DOHH2 (cell line): ENCODE results near the gene NEURL1.

Source experiments
- H3F3A ChIP-seq: fragments of 200-600 bp; sonication (generic), shearing (Covaris generic); 2 replicates; pipeline ENCODE4 v1.6.0; 2016; ENCODE audit warnings: antibody characterized with exemption, mild to moderate bottlenecking; ENCODE audit not compliant: control insufficient read depth, insufficient read depth
- H3K27ac ChIP-seq: fragments of 200-600 bp; sonication (generic); 2 replicates; pipeline ENCODE4 v1.5.1; 2014; ENCODE audit warnings: low read depth, mild to moderate bottlenecking, low read length, moderate library complexity
- H3K27me3 ChIP-seq: fragments of 200-600 bp; sonication (generic); 2 replicates; pipeline ENCODE4 v1.6.1; 2014; ENCODE audit warnings: mild to moderate bottlenecking, low read length, mixed read lengths; ENCODE audit not compliant: control insufficient read depth
- H3K36me3 ChIP-seq: fragments of 200-600 bp; sonication (generic); 2 replicates; pipeline ENCODE4 v1.6.1; 2014; ENCODE audit warnings: mild to moderate bottlenecking, low read length, moderate library complexity, mixed read lengths; ENCODE audit not compliant: control insufficient read depth
- H3K4me1 ChIP-seq: fragments of 200-600 bp; sonication (generic); 2 replicates; pipeline ENCODE4 v1.6.1; 2014; ENCODE audit warnings: mild to moderate bottlenecking, low read length, mixed read lengths; ENCODE audit not compliant: control insufficient read depth
- H3K4me2 ChIP-seq: fragments of 200-600 bp; sonication (generic); 2 replicates; pipeline ENCODE4 v1.6.0; 2014; ENCODE audit warnings: mild to moderate bottlenecking, low read length, moderate library complexity
- H3K4me3 ChIP-seq: fragments of 200-600 bp; sonication (generic); 2 replicates; pipeline ENCODE4 v1.5.1; 2014; ENCODE audit warnings: mild to moderate bottlenecking, low read length, mixed read lengths
- H3K79me2 ChIP-seq: fragments of 200-600 bp; sonication (generic); 2 replicates; pipeline ENCODE4 v1.6.1; 2014; ENCODE audit warnings: mild to moderate bottlenecking, low read length, mixed read lengths; ENCODE audit not compliant: control insufficient read depth
- H3K9me2 ChIP-seq: fragments of 200-600 bp; sonication (generic); replicated peaks from 2 replicates; pipeline ENCODE4 v1.6.1; 2014; ENCODE audit warnings: mild to moderate bottlenecking, low read length, mixed read lengths; ENCODE audit not compliant: control insufficient read depth
- H3K9me3 ChIP-seq: fragments of 200-600 bp; sonication (generic); 2 replicates; pipeline ENCODE4 v1.6.1; 2014; ENCODE audit warnings: antibody characterized with exemption, low read length, mixed read lengths; ENCODE audit not compliant: control insufficient read depth, insufficient read depth
- H4K20me1 ChIP-seq: fragments of 200-600 bp; sonication (generic); 2 replicates; pipeline ENCODE4 v1.6.0; 2014; ENCODE audit warnings: low read depth, mild to moderate bottlenecking, antibody characterized with exemption, low read length, moderate library complexity; ENCODE audit not compliant: control insufficient read depth, insufficient read depth
- EZH2phosphoT487 ChIP-seq: fragments of 200-600 bp; sonication (generic); IDR thresholded peaks from 2 replicates; pipeline ENCODE4 v1.6.1; 2017; ENCODE audit warnings: borderline replicate concordance, mild to moderate bottlenecking, antibody characterized with exemption, low read length, moderate library complexity, mixed read lengths
- TF ChIP-seq, protein P1 (sequence below): fragments of 200-600 bp; sonication (generic); IDR thresholded peaks from one replicate; pipeline ENCODE4 v1.5.1; 2014; ENCODE audit warnings: antibody characterized with exemption, mild to moderate bottlenecking, low read depth, low read length; ENCODE audit not compliant: poor library complexity, severe bottlenecking

The NEURL1 gene

DNA sequence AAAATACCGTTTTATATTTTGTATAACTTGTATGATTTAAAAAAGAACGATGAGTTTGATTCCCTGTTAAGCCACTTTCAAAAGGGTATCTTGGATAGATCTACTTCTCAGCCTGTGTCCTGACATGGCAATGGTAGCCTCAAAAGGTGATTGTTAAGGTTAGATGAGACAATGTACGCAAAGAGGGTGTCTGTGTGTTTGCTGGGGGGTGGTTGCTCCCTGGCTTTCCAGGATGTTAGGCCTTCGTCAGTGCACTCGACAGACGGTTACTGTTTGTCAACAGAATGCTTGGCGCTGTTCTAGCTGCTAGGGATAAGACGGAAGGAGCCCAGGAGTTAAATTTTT, 90.3 kb downstream of the NEURL1 start:
- TF ChIP-seq EZH2phosphoT487 = no peak
- TF ChIP-seq, protein P1, sequence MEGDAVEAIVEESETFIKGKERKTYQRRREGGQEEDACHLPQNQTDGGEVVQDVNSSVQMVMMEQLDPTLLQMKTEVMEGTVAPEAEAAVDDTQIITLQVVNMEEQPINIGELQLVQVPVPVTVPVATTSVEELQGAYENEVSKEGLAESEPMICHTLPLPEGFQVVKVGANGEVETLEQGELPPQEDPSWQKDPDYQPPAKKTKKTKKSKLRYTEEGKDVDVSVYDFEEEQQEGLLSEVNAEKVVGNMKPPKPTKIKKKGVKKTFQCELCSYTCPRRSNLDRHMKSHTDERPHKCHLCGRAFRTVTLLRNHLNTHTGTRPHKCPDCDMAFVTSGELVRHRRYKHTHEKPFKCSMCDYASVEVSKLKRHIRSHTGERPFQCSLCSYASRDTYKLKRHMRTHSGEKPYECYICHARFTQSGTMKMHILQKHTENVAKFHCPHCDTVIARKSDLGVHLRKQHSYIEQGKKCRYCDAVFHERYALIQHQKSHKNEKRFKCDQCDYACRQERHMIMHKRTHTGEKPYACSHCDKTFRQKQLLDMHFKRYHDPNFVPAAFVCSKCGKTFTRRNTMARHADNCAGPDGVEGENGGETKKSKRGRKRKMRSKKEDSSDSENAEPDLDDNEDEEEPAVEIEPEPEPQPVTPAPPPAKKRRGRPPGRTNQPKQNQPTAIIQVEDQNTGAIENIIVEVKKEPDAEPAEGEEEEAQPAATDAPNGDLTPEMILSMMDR = no peak
- H3K9me2 ChIP-seq = no peaks in the 10 kb centered on the region
- peaks cover 7% of the 10 kb centered on the region for H3K4me1 ChIP-seq
- no peaks in the 10 kb centered on the region for H3F3A ChIP-seq
- no peaks in the 10 kb centered on the region for H4K20me1 ChIP-seq
- no peaks in the 10 kb centered on the region for H3K9me3 ChIP-seq
- H3K79me2 ChIP-seq = no peaks in the 10 kb centered on the region
- no peak overlapping the region for H3K4me3 ChIP-seq
- peaks cover 3% of the 10 kb centered on the region; the same call in 1 of the 2 replicates for H3K27me3 ChIP-seq
- H3K36me3 ChIP-seq = no peaks in the 10 kb centered on the region
- no peak overlapping the region for H3K27ac ChIP-seq
- peak overlapping the region; percentile 23 for H3K4me2 ChIP-seq

DNA sequence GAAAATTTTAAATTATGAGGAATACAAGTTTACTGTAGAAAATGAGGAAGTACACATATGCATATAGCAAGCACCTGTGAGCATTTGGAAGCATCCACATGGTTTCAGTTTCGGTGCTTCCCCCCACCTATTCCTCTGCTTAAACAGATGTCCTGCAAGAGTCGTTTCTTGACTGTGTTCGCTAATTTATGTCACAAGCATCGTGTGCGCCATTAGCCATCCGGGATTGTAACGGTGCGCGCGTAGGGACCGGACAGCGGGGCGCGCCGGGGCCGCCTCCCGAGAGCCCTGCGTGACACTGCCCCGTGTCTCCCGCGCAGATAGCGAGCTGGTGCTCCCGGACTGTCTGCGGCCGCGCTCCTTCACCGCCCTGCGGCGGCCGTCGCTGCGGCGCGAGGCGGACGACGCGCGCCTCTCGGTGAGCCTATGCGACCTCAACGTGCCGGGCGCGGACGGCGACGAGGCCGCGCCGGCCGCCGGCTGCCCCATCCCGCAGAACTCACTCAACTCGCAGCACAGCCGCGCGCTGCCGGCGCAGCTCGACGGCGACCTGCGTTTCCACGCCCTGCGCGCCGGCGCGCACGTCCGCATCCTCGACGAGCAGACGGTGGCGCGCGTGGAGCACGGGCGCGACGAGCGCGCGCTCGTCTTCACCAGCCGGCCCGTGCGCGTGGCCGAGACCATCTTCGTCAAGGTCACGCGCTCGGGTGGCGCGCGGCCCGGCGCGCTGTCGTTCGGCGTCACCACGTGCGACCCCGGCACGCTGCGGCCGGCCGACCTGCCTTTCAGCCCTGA, 90.9 kb downstream of the NEURL1 start:
- no peak for TF ChIP-seq EZH2phosphoT487
- TF ChIP-seq, protein P1 = no peak
- no peak overlapping the region for H3K4me3 ChIP-seq

DNA sequence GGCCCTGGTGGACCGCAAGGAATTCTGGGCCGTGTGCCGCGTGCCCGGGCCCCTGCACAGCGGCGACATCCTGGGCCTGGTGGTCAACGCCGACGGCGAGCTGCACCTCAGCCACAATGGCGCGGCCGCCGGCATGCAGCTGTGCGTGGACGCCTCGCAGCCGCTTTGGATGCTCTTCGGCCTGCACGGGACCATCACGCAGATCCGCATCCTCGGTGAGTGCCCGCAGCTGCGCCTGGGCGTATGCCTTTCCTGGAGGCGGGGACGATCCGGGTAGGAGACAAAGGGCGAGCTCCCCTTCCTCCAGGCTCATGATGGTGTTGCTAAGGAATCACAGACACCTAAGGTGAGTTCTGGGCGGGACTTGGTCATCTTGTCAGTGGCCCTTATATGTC, 91.5 kb downstream of the NEURL1 start:
- no peaks in the 10 kb centered on the region for H3K79me2 ChIP-seq
- no peak overlapping the region for H3K4me2 ChIP-seq
- H3K4me1 ChIP-seq = peaks cover 7% of the 10 kb centered on the region
- peaks cover 3% of the 10 kb centered on the region; the same call in 1 of the 2 replicates for H3K27me3 ChIP-seq
- no peaks in the 10 kb centered on the region for H3K9me3 ChIP-seq
- no peak overlapping the region for H3K4me3 ChIP-seq
- no peaks in the 10 kb centered on the region for H4K20me1 ChIP-seq
- no peak overlapping the region for H3K27ac ChIP-seq
- TF ChIP-seq, protein P1 = no peak
- no peak for TF ChIP-seq EZH2phosphoT487
- no peaks in the 10 kb centered on the region for H3K36me3 ChIP-seq
- no peaks in the 10 kb centered on the region for H3K9me2 ChIP-seq
- H3F3A ChIP-seq = no peaks in the 10 kb centered on the region

More for the DNA sequence above, 90.9 kb downstream of the NEURL1 start:
- Histone ChIP-seq H3K27ac (no peak overlapping the region), H3K27me3 (peaks cover 3% of the 10 kb centered on the region; the same call in 1 of the 2 replicates), H4K20me1 (no peaks in the 10 kb centered on the region), H3K36me3 (no peaks in the 10 kb centered on the region), H3K4me1 (peaks cover 7% of the 10 kb centered on the region), H3F3A (no peaks in the 10 kb centered on the region), H3K9me3 (no peaks in the 10 kb centered on the region), H3K4me2 (peak overlapping the region; percentile 23), H3K79me2 (no peaks in the 10 kb centered on the region), H3K9me2 (no peaks in the 10 kb centered on the region)
